ENCODE results near the gene UBE3A.
A peak's percentile ranks its signal among the peaks of the same experiment; 100 is the strongest.
"Not testable (repeated sequence)": the region's sequence is repeated elsewhere in the genome, so short reads cannot be mapped to it uniquely, and the experiment has no call there.

UBE3A gene

GRCh38 chr15:25441111-25441510, 2.3 kb upstream of the UBE3A start:
- no peak for FAIRE-seq
- DNase-seq (ENCODE audit: insufficient read length, low spot score) = no peak

GRCh38 chr15:25439369-25439836, 579 bp upstream of the UBE3A start:
- DNase-seq (ENCODE audit: insufficient read length, low spot score) (peak; percentile 3), FAIRE-seq (peak; percentile 76)

- DNase-seq (ENCODE audit: insufficient read length, low spot score) (peak; percentile 5), FAIRE-seq (peak; percentile 62)
These were observed 835 bp downstream of the UBE3A start for GRCh38 chr15:25437777-25438600.

- no peak for FAIRE-seq
These were observed 2.1 kb downstream of the UBE3A start for GRCh38 chr15:25436707-25437106.

GRCh38 chr15:25435474-25436243, 3.2 kb downstream of the UBE3A start:
- DNase-seq (ENCODE audit: insufficient read length, low spot score) (no peak), FAIRE-seq (no peak)

More at GRCh38 chr15:25436707-25437106, 2.1 kb downstream of the UBE3A start:
- DNase-seq (ENCODE audit: insufficient read length, low spot score) = no peak

- no peak for FAIRE-seq
These were observed 5.5 kb downstream of the UBE3A start for GRCh38 chr15:25433118-25433865.

GRCh38 chr15:25431836-25432561, 6.8 kb downstream of the UBE3A start:
- DNase-seq (ENCODE audit: insufficient read length, low spot score) (no peak), FAIRE-seq (no peak)

More at GRCh38 chr15:25433118-25433865, 5.5 kb downstream of the UBE3A start:
- no peak for DNase-seq (ENCODE audit: insufficient read length, low spot score)

- DNase-seq (ENCODE audit: insufficient read length, low spot score) (no peak), FAIRE-seq (no peak)
These were observed 11.0 kb downstream of the UBE3A start for GRCh38 chr15:25427861-25428260.

- FAIRE-seq (no peak), DNase-seq (ENCODE audit: insufficient read length, low spot score) (no peak)
These were observed 11.8 kb downstream of the UBE3A start for GRCh38 chr15:25426896-25427610.

- DNase-seq (ENCODE audit: insufficient read length, low spot score) = no peak
- no peak for FAIRE-seq
These were observed 14.8 kb downstream of the UBE3A start for GRCh38 chr15:25424073-25424472.

- DNase-seq (ENCODE audit: insufficient read length, low spot score) = no peak
- FAIRE-seq = no peak
These were observed 16.8 kb downstream of the UBE3A start for GRCh38 chr15:25422021-25422420.

GRCh38 chr15:25418202-25418601, 20.6 kb downstream of the UBE3A start:
- no peak for FAIRE-seq

GRCh38 chr15:25417604-25418003, 21.2 kb downstream of the UBE3A start:
- no peak for FAIRE-seq

More at GRCh38 chr15:25418202-25418601, 20.6 kb downstream of the UBE3A start:
- no peak for DNase-seq (ENCODE audit: insufficient read length, low spot score)

GRCh38 chr15:25416693-25417092, 22.1 kb downstream of the UBE3A start:
- peak; percentile 53 for FAIRE-seq

More at GRCh38 chr15:25417604-25418003, 21.2 kb downstream of the UBE3A start:
- DNase-seq (ENCODE audit: insufficient read length, low spot score) = no peak

GRCh38 chr15:25415707-25416106, 23.1 kb downstream of the UBE3A start:
- FAIRE-seq = no peak
- DNase-seq (ENCODE audit: insufficient read length, low spot score) = no peak

More at GRCh38 chr15:25416693-25417092, 22.1 kb downstream of the UBE3A start:
- no peak for DNase-seq (ENCODE audit: insufficient read length, low spot score)

- FAIRE-seq (no peak), DNase-seq (ENCODE audit: insufficient read length, low spot score) (no peak)
These were observed 23.6 kb downstream of the UBE3A start for GRCh38 chr15:25415217-25415616.

- DNase-seq (ENCODE audit: insufficient read length, low spot score) = no peak
These were observed 28.2 kb downstream of the UBE3A start for GRCh38 chr15:25410649-25411048.

GRCh38 chr15:25409731-25410130, 29.1 kb downstream of the UBE3A start:
- not testable (repeated sequence) for FAIRE-seq; DNase-seq (ENCODE audit: insufficient read length, low spot score)

More at GRCh38 chr15:25410649-25411048, 28.2 kb downstream of the UBE3A start:
- FAIRE-seq = no peak

- DNase-seq (ENCODE audit: insufficient read length, low spot score) (no peak), FAIRE-seq (no peak)
These were observed 29.9 kb downstream of the UBE3A start for GRCh38 chr15:25408929-25409328.

Data from GM19239 (cell line).